GM18858 (cell line): ENCODE results near the gene NOD2.
A peak's percentile ranks its signal among the peaks of the same experiment; 100 is the strongest.

Experiments
- ATAC-seq: cut with Tn5 transposase; IDR thresholded peaks from one replicate; pipeline ENCODE4 v1.9.1; 2021; ENCODE audit not compliant: unreplicated experiment

NOD2 gene

GRCh38 chr16:50692999-50693781 lies at the start of gene NOD2:
NOD2 (plus strand) TSS chr16:50693606; CDS start chr16:50699496, 5,890 bp downstream.
- no peak for ATAC-seq

- no peak for ATAC-seq
Measured at GRCh38 chr16:50644245-50644644, 49.2 kb upstream of the NOD2 start.

GRCh38 chr16:50644729-50645128 lies 48.7 kb upstream of the NOD2 start:
- no peak for ATAC-seq

- ATAC-seq: no peak
Measured at GRCh38 chr16:50645563-50646220, 47.7 kb upstream of the NOD2 start.

- no peak for ATAC-seq
Measured at GRCh38 chr16:50646345-50646744, 47.1 kb upstream of the NOD2 start.

GRCh38 chr16:50651835-50652438 lies 41.5 kb upstream of the NOD2 start:
- no peak for ATAC-seq

- no peak for ATAC-seq
Measured at GRCh38 chr16:50652836-50653425, 40.5 kb upstream of the NOD2 start.

- no peak for ATAC-seq
Measured at GRCh38 chr16:50653633-50654519, 39.5 kb upstream of the NOD2 start.

GRCh38 chr16:50655558-50656055 lies 37.8 kb upstream of the NOD2 start:
- no peak for ATAC-seq

- no peak for ATAC-seq
Measured at GRCh38 chr16:50657241-50657640, 36.2 kb upstream of the NOD2 start.

GRCh38 chr16:50659806-50660205 lies 33.6 kb upstream of the NOD2 start:
- ATAC-seq: no peak

- ATAC-seq: no peak
Measured at GRCh38 chr16:50662306-50662940, 31.0 kb upstream of the NOD2 start.

GRCh38 chr16:50664270-50664669 lies 29.1 kb upstream of the NOD2 start:
- ATAC-seq: no peak

GRCh38 chr16:50665128-50665878 lies 28.1 kb upstream of the NOD2 start:
- no peak for ATAC-seq

GRCh38 chr16:50666658-50667496 lies 26.5 kb upstream of the NOD2 start:
- ATAC-seq: peak; percentile 96

GRCh38 chr16:50667497-50668367 lies 25.7 kb upstream of the NOD2 start:
- no peak for ATAC-seq

- ATAC-seq: no peak
Measured at GRCh38 chr16:50668368-50669008, 24.9 kb upstream of the NOD2 start.
